Psoas muscle (tissue), 8 donors: ENCODE results near the gene PEX14. TPM values are rescaled to one million over a fixed set of nuclear protein-coding genes. Genes with fewer than 3 reads are reported as not detected.

Source experiments
- ATAC-seq, 4 donors: fragments of 200-7000 bp; cut with Tn5 transposase; one replicate each; pipeline ENCODE4 v1.9.1; 2020; ENCODE audit warnings: moderate library complexity in 3 of 4, mild to moderate bottlenecking in 2 of 4
- DNase-seq, 2 donors: peaks; one replicate each; pipeline ENCODE4 v3.0.0-alpha.2; 2020
- H3K27ac ChIP-seq: fragments of 200-600 bp; one replicate; pipeline ENCODE4 v1.8.0; 2022
- H3K27me3 ChIP-seq, 3 donors: fragments of 200-600 bp in 1 of 3; one replicate each; pipeline versions ENCODE4 v1.6.1 to v1.8.0; 2013 to 2022; ENCODE audit warnings: low read length in 2 of 3, mild to moderate bottlenecking in 2 of 3, moderate library complexity in 1 of 3; ENCODE audit not compliant: insufficient read depth in 3 of 3
- H3K36me3 ChIP-seq, 2 donors: fragments of 200-600 bp in 1 of 2; one replicate each; pipeline versions ENCODE4 v1.6.1 to v1.8.0; 2013 to 2022; ENCODE audit warnings: low read depth in 1 of 2, mild to moderate bottlenecking in 1 of 2, moderate library complexity in 1 of 2; ENCODE audit not compliant: insufficient read depth in 1 of 2
- H3K4me1 ChIP-seq: fragments of 200-600 bp; one replicate; pipeline ENCODE4 v1.8.0; 2022
- H3K4me3 ChIP-seq: fragments of 200-600 bp; one replicate; pipeline ENCODE4 v1.8.0; 2022; ENCODE audit warnings: mild to moderate bottlenecking
- H3K9me3 ChIP-seq: fragments of 200-600 bp; one replicate; pipeline ENCODE4 v1.8.0; 2022
- CTCF ChIP-seq: fragments of 200-600 bp; IDR thresholded peaks from one replicate; pipeline ENCODE4 v1.8.0; 2022; ENCODE audit warnings: antibody characterized with exemption
- WGBS, 3 donors: extraction: QIAGEN DNeasy Blood & Tissue Kit; methylation state at CpG; one replicate each; pipeline versions ENCODE4 v1.1.6 to v1.1.7; 2013; 5-methylcytosine and 5-hydroxymethylcytosine counted together
- intact Hi-C, 2 donors: fragments of 100-400 bp; cut with DNase I; formaldehyde crosslinking; loops; one replicate each; pipeline versions ENCODE4 v1.11.0 to v1.14.2; 2022
- polyA plus RNA-seq, 3 donors: library from polyadenylated mRNA; stranded (reverse); fragments of 200-250 nt; gene quantifications; one replicate each; pipeline ENCODE4 v1.2.3, GENCODE V29; 2013
- total RNA-seq, 4 donors: library from RNA; stranded (reverse); fragmentation: NEBNext Ultra II Directional in 2 of 4; extraction: Animal tissue kit (Norgen Biotek cat#: 25700) in 2 of 4; gene quantifications; one replicate each; pipeline versions ENCODE4 v1.2.1 to v1.2.4, GENCODE V29; 2021 to 2023
- donor health status: healthy with polysubstance abuse.
- donor health status: DM: no; HTN: no; CAD: no; lungs with moderate emphysema.
- donor health status: Bipolar disorder and iron deficiency.
- donor health status: healthy.
- donor health status: DM: yes; HTN: yes; CAD: no.
- donor health status: DM: no; HTN: no; CAD: no.
- donor health status: DM: no; HTN: no; CAD: no.
- donor health status: DM: yes; HTN: yes; CAD: no.

Gene PEX14
- total and polyA plus RNA-seq, 7 donors, result 13.7 to 23.5 (median 20.7) TPM

DNA sequence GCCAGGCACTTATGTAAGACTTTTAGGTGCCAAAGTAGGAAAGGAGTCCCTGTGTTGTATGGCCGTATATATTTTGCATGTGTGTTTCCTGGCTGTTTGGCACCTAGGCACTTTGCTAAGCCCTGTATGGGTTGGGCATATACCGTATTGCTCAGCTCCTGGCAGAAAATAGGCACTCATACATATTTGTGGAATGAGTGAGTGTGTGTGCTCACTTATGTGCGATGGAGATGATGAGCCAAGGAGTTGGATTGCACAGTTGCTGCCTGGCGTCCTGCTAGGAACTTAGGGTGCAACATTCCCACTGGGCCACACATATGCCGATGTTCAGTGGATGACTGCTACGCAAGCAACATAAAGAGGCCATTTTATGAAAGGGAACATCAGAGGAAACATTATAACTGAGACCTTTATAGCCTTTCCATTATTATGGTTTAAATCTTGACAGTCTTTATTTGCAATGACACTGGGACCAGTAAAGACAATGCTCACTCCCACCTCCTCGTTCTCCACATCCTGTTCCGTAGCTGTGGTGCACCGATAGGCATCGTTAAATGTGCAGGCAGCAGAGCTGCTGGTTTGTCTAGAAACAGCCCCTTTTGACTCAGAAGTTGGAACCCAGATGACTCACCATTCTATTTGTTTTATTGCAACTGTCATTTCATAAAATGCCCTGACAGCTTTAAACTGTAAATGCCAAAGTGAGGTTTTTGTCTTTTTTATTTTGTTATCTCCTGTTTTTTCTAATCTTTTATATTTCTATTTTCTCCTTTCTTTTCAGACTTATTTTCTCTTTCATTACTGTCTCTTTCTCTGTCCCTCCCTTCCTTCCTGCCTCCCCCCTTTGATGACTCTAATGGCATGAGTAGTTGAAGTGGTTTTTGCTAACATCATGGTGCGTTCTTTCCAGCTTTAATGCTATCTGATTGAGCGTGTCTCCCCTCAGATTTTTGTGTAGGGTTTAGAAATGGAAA lies 36.1 kb downstream of the PEX14 start:
- Histone ChIP-seq H3K4me1 (peaks cover 71% of the 10 kb centered on the region), H3K36me3 (no peaks in the 10 kb centered on the region), H3K27ac (peak overlapping the region; percentile 43), H3K4me3 (no peak overlapping the region), H3K9me3 (no peaks in the 10 kb centered on the region), H3K27me3 (no peaks in the 10 kb centered on the region)
- 31 to 40% (median 33%) methylated on average over 12 of the region's 12 CpGs for whole genome bisulfite sequencing, 3 donors
- DNase-seq, result peak; percentile 51 to 79
- intact Hi-C loops, result loop anchor here (5.0 kb wide), 2 partner anchors 276 to 281 kb away; no protein-coding TSS in a partner anchor
- peak; percentile 81 to 91 (median 89) for ATAC-seq
- TF ChIP-seq CTCF, result no peak

DNA sequence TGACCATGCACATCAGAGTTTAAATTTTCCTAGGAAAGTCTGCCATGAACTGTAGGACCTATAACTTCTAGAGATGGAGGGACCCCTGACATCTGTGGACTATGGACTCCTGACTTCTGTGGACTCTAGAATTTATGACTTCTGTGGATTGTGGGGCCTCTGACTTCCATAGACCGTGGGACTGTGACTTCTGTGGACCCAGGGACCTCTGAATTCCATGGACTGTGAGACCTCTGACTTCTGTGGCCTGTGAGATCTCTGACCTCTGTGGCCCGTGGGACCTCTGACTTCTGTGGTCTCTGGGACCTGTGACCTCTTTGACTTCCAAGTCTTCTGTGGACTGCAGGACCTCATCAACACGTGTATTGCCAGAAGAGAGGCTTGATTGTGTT lies 36.7 kb downstream of the PEX14 start:
- 75 to 81% (median 77%) methylated on average over 3 of the region's 3 CpGs for WGBS, 3 donors
- intact Hi-C loops, result loop anchor here (5.0 kb wide), 2 partner anchors 276 to 281 kb away; no protein-coding TSS in a partner anchor
- ATAC-seq, result no peak
- Histone ChIP-seq H3K4me3 (no peak overlapping the region), H3K27ac (peak overlapping the region; percentile 43), H3K27me3 (no peaks in the 10 kb centered on the region), H3K9me3 (no peaks in the 10 kb centered on the region), H3K36me3 (no peaks in the 10 kb centered on the region), H3K4me1 (peaks cover 78% of the 10 kb centered on the region)
- TF ChIP-seq CTCF, result no peak
- DNase-seq, result no peak

DNA sequence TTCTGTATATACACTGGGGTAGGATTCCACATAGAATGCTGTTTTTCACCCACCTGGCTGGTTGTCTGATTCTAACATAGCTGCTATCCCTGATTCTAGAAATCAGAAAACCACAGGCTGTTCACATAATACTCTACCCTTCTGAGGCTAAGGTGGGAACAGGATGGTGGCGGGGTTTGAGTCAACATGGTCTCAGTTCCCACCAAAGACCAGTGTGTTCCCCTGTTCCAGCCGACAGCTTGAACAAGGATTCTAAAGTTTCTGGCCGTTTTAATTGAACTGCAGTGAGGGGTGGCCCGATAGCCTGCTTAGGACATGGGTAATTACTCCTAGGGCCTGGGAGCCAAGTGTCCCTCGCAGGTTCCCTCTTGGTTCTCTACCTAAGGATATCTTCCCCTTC lies 38.4 kb downstream of the PEX14 start:
- intact Hi-C loops, result loop anchor here (5.0 kb wide), 2 partner anchors 274 to 279 kb away; no protein-coding TSS in a partner anchor
- Histone ChIP-seq H3K27ac (no peak overlapping the region), H3K4me1 (peaks cover 75% of the 10 kb centered on the region)

GRCh38 chr1:10514490-10515235 lies 39.9 kb downstream of the PEX14 start:
- peak in 3 of 4 donors; percentile 45 to 62 (median 60) for ATAC-seq
- Histone ChIP-seq H3K36me3 (peaks cover 0 to 2% of the 10 kb centered on the region in 2 donors), H3K27ac (no peak overlapping the region), H3K4me1 (peaks cover 63% of the 10 kb centered on the region), H3K4me3 (no peak overlapping the region), H3K9me3 (no peaks in the 10 kb centered on the region), H3K27me3 (no peaks in the 10 kb centered on the region)
- intact Hi-C loops, result loop anchor here (5.0 kb wide), 3 partner anchors 163 to 278 kb away; no protein-coding TSS in a partner anchor
- DNase-seq, result no peak
- 78 to 88% (median 81%) methylated on average over 8 of the region's 8 CpGs for WGBS, 3 donors
- peak; percentile 72 for TF ChIP-seq CTCF

More for the DNA sequence above, 38.4 kb downstream of the PEX14 start:
- no peaks in the 10 kb centered on the region for H3K9me3 ChIP-seq
- TF ChIP-seq CTCF, result no peak
- H3K27me3 ChIP-seq, result no peaks in the 10 kb centered on the region
- ATAC-seq (no peak), DNase-seq (no peak)
- H3K36me3 ChIP-seq, result peaks cover 0 to 2% of the 10 kb centered on the region in 2 donors
- WGBS, 3 donors, result 82 to 94% (median 90%) methylated on average over 5 of the region's 5 CpGs
- H3K4me3 ChIP-seq, result no peak overlapping the region
